Urinary bladder (tissue), 4 donors: ENCODE data around the gene RNLS. TPM values are rescaled to one million over a fixed set of nuclear protein-coding genes. Genes with fewer than 3 reads are reported as not detected.
"Not testable (repeated sequence)": the region's sequence is repeated elsewhere in the genome, so short reads cannot be mapped to it uniquely, and the experiment has no call there.

Experiments used
- DNase-seq: peaks from one replicate; pipeline ENCODE4 v3.0.0-alpha.2; 2015; ENCODE audit errors: extremely low spot score
- H3K27ac ChIP-seq: one replicate; pipeline ENCODE4 v1.5.1; 2013; ENCODE audit warnings: low read depth, mild to moderate bottlenecking, moderate library complexity
- H3K36me3 ChIP-seq: one replicate; pipeline ENCODE4 v1.6.1; 2013; ENCODE audit warnings: mild to moderate bottlenecking, moderate library complexity; ENCODE audit not compliant: insufficient read depth
- H3K4me1 ChIP-seq: one replicate; pipeline ENCODE4 v1.6.1; 2013; ENCODE audit warnings: mild to moderate bottlenecking, moderate library complexity; ENCODE audit not compliant: insufficient read depth
- H3K4me3 ChIP-seq: one replicate; pipeline ENCODE4 v1.5.1; 2013; ENCODE audit warnings: low read depth, low read length
- WGBS: extraction: QIAGEN DNeasy Blood & Tissue Kit; methylation state at CpG from one replicate; pipeline ENCODE4 v1.1.7; 2013; 5-methylcytosine and 5-hydroxymethylcytosine counted together
- polyA plus RNA-seq: library from polyadenylated mRNA; stranded (reverse); fragments of 200-250 nt; gene quantifications from one replicate; pipeline ENCODE4 v1.2.3, GENCODE V29; 2013
- total RNA-seq: library from RNA; depleted of rRNA; stranded (reverse); fragments of >200 nt; gene quantifications from one replicate; pipeline ENCODE4 v1.2.3, GENCODE V29; 2014
- donor health status: healthy with polysubstance abuse.
- donor health status: healthy.

The RNLS gene
- total and polyA plus RNA-seq, 2 donors: 6.1 to 6.3 TPM

GRCh38 chr10:88322324-88323063 lies 260.6 kb downstream of the RNLS start:
- Histone ChIP-seq H3K4me3 (no peak overlapping the region), H3K4me1 (no peaks in the 10 kb centered on the region), H3K36me3 (no peaks in the 10 kb centered on the region), H3K27ac (no peak overlapping the region)
- DNase-seq: no peak
- WGBS: 97% methylated on average over 3 of the region's 3 CpGs

DNA sequence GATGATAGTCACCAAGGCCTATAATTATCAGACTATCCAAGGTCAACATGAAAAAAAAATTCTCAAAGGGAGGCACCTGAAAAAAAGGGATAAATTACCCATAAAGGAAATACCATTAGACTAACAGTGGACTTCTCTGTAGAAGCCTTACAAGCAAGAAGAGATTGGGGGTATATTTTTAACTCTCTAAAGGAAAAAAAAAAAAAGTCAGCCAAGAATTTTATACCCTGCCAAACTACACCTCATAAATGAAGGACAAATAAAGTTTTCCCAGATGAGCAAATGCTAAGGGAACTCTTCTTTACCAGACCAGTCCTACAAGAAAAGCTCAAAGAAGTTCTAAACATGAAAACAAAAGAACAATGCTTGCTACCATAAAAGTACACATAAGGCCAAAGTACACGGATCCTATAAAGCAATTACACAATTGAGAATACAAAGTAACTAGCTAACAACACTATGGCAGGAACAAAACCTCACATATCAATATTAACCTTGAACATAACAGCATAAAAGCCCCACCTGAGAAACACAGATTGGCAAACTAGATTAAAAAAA lies 263.1 kb downstream of the RNLS start:
- no peaks in the 10 kb centered on the region for H3K36me3 ChIP-seq
- H3K4me3 ChIP-seq: no peak overlapping the region
- no peak for DNase-seq
- no peaks in the 10 kb centered on the region for H3K4me1 ChIP-seq
- WGBS: 90% methylated on average over 1 of the region's 1 CpG
- H3K27ac ChIP-seq: no peak overlapping the region

- Histone ChIP-seq H3K4me3 (no peak overlapping the region), H3K36me3 (no peaks in the 10 kb centered on the region), H3K27ac (no peak overlapping the region), H3K4me1 (no peaks in the 10 kb centered on the region)
- WGBS: 97% methylated on average over 2 of the region's 2 CpGs
- DNase-seq: no peak
These were observed 264.3 kb downstream of the RNLS start for GRCh38 chr10:88318803-88319202.

DNA sequence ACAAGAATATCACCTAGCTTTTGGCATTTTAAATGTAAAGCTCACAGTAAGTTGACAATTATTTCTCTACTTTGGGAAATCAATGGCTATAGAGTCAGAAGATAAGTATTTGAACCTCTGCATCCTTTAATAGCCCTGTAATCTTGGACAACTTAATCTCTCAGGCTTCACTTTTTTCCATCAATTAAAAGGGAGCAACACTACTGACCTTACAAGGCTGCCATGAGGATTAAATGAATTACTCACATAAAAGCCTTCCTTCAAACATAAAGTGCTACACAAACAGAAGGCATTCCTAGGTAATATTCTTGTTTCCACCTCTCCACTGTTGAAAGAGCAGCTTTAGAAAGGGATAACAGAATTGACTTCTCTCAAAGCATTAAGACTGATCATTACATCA lies 266.0 kb downstream of the RNLS start:
- H3K4me1 ChIP-seq: no peaks in the 10 kb centered on the region
- DNase-seq: no peak
- no peak overlapping the region for H3K4me3 ChIP-seq
- no peak overlapping the region for H3K27ac ChIP-seq
- no peaks in the 10 kb centered on the region for H3K36me3 ChIP-seq

DNA sequence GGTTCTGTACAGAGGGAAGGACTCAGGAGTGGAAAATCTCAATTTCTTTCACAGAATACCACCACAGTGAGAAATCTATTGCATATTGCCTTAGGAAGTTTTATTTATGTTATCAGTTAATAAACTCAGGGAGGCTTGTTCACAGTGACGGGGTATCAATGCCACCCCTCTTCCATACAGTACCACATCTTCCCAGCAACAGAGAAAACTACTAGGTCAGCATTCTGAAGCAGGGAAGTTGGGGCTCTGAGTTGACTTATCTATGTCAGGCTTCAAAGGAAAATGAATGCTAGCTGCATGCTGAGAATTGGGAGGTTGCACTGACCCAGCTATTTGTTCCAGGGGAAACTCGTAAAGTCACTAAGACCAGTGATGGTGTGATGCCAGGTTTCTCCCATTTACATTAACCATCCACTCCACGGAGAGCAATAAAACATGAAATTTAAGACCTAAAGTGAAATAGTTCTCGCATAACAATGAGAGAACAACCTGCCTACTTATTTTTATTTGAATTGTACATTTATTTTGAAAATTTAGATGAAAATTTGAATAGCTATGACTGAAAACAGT lies 266.7 kb downstream of the RNLS start:
- WGBS: 48% methylated on average over 4 of the region's 4 CpGs
- Histone ChIP-seq H3K27ac (no peak overlapping the region), H3K4me3 (no peak overlapping the region), H3K36me3 (no peaks in the 10 kb centered on the region), H3K4me1 (no peaks in the 10 kb centered on the region)
- DNase-seq: peak; percentile 7

- WGBS: 84% methylated on average over 3 of the region's 3 CpGs
- H3K4me1 ChIP-seq: no peaks in the 10 kb centered on the region
- H3K36me3 ChIP-seq: no peaks in the 10 kb centered on the region
- H3K27ac ChIP-seq: no peak overlapping the region
- no peak for DNase-seq
- H3K4me3 ChIP-seq: no peak overlapping the region
These were observed 267.4 kb downstream of the RNLS start for GRCh38 chr10:88315755-88316154.

DNA sequence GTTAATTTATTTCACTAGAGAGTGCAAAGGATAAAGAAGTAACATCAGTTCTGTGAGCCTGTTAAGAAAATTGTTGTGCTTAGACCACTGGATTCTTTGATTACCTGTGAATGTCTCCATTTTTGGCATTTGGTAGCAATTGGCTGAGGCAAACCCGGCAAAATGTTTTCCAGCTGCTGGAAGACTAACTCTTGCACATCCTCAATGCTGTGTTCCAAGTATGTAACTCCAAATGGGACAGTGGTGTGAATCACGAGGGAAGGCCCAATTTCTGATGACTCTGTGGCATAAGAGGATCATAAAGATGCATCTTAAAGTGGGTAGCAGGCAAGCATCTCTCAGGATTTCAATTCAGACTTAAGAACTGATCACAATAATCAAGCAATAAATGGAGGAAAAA lies 268.8 kb downstream of the RNLS start:
- H3K4me3 ChIP-seq: no peak overlapping the region
- H3K27ac ChIP-seq: no peak overlapping the region
- no peak for DNase-seq
- H3K4me1 ChIP-seq: no peaks in the 10 kb centered on the region
- 59% methylated on average over 2 of the region's 2 CpGs for WGBS
- H3K36me3 ChIP-seq: no peaks in the 10 kb centered on the region

DNA sequence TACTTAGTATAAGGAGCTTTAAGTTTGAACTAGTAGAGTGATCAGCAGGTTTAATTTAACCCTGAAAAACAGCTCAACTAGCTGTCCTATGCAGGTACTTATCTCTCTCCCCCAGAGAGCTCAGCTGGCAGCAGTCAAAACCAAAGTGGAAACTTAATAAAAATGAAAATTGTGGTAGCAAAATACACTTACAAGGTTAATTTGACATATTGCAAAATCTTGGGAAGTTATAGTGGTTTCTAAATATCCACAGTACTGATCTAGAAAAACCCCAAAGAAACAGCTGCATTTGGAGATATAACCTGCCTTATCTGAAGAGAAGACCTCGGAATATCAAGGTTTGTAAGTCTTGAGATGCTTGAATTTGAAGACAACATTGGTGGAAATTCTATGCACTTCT lies 269.2 kb downstream of the RNLS start:
- H3K4me1 ChIP-seq: no peaks in the 10 kb centered on the region
- WGBS: 74% methylated on average over 1 of the region's 1 CpG
- H3K36me3 ChIP-seq: no peaks in the 10 kb centered on the region
- no peak overlapping the region for H3K27ac ChIP-seq
- no peak for DNase-seq
- no peak overlapping the region for H3K4me3 ChIP-seq

DNA sequence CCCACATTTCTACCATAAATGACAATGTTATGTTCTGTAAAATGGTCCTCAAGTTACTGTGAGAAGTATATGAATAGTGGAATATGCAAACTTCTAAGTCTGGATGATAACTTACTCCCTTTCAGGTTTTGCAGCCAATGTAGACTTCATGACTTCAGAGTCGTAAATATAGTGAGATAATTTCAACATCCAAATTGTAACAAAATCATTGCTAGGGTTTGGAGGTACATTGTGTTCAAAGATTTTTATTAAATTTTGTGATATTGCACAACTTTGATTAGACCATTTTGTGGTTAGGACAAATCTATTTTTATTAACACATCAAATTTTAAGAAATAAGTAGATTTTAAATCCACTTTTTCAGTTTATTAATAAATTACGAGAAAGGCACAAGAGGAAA lies 270.3 kb downstream of the RNLS start:
- 81% methylated on average over 2 of the region's 2 CpGs for WGBS
- DNase-seq: no peak
- H3K4me3 ChIP-seq: no peak overlapping the region
- no peaks in the 10 kb centered on the region for H3K36me3 ChIP-seq
- no peaks in the 10 kb centered on the region for H3K4me1 ChIP-seq
- no peak overlapping the region for H3K27ac ChIP-seq

DNA sequence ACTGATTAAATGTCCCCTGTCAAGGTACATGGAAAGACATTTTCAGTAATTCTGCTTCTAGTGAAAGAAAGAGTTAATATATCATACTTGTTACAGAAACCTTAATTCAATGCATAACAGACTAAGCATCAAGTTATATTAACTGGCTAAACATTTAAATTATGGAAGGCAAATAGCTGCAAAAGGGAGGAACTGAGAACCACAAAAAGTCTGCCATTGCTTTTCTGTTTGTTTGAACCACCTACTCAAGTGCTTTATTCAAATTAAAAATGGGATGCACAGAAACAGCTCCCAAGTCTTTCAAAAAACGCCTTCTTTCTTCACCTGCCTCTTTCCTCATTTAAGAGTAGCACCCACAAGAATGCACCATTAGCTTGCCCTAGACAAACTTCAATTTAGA lies 271.9 kb downstream of the RNLS start:
- Histone ChIP-seq H3K4me1 (no peaks in the 10 kb centered on the region), H3K27ac (no peak overlapping the region), H3K4me3 (no peak overlapping the region), H3K36me3 (no peaks in the 10 kb centered on the region)
- no peak for DNase-seq
- 77% methylated on average over 1 of the region's 1 CpG for WGBS

GRCh38 chr10:88309365-88309764 lies 273.8 kb downstream of the RNLS start:
- Histone ChIP-seq H3K4me1 (no peaks in the 10 kb centered on the region), H3K36me3 (no peaks in the 10 kb centered on the region), H3K4me3 (no peak overlapping the region), H3K27ac (no peak overlapping the region)
- DNase-seq: no peak
- 91% methylated on average over 3 of the region's 3 CpGs for WGBS

DNA sequence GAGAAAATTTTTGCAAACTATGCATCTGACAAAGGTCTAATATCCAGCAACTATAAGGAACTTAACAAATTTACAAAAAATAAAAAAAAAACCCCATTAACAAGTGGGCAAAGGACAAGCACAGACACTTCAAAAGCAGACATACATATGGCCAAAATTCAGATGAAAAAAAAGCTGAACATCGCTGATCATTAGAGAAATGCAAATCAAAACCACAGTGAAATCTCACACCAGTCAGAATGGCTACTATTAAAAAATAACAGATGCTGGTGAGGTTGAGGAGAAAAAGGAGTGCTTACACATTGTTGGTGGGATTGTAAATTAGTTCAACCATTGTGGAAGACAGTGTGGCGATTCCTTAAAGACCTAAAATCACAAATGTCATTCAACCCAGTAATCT lies 274.8 kb downstream of the RNLS start:
- WGBS: 91% methylated on average over 2 of the region's 2 CpGs
- not testable (repeated sequence) for DNase-seq, H3K4me1 ChIP-seq, H3K36me3 ChIP-seq, H3K27ac ChIP-seq, H3K4me3 ChIP-seq

GRCh38 chr10:88299787-88300186 lies 283.3 kb downstream of the RNLS start:
- DNase-seq: no peak
- Histone ChIP-seq H3K4me3 (no peak overlapping the region), H3K4me1 (no peaks in the 10 kb centered on the region), H3K36me3 (no peaks in the 10 kb centered on the region), H3K27ac (no peak overlapping the region)

DNA sequence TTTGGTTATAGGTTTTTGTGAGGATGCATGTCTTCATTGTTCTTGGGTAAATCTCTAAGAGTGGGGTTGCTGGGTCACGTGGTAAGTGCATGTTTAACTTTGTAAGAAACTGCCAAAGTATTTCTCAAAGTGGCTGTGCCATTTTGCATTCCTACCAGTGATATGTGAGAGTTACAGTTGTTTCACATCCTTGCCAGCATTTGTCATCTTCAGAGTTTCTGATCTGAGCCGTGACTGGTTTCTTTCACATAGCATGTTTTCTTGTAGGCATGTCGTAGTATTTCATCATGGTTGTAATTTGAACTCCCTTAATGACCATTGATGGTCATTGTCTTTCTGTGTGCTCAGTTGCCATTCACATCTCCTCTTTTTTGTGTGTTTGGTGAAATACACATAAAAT lies 286.0 kb downstream of the RNLS start:
- DNase-seq: no peak
- Histone ChIP-seq H3K27ac (no peak overlapping the region), H3K4me3 (no peak overlapping the region), H3K4me1 (no peaks in the 10 kb centered on the region), H3K36me3 (no peaks in the 10 kb centered on the region)
- WGBS: 81% methylated on average over 3 of the region's 3 CpGs
